Caki2 (cell line): ENCODE measurements around the gene CFP. TPM values are rescaled to one million over a fixed set of nuclear protein-coding genes. Genes with fewer than 3 reads are reported as not detected.
A peak's percentile ranks its signal among the peaks of the same experiment; 100 is the strongest.
"Not testable (repeated sequence)": the region's sequence is repeated elsewhere in the genome, so short reads cannot be mapped to it uniquely, and the experiment has no call there.

Experiments
- DNase-seq: peaks from one replicate; pipeline ENCODE4 v3.0.0-alpha.2; 2015; ENCODE audit warnings: low read depth
- in situ Hi-C: cut with HindIII; loops from 2 replicates; pipeline ENCODE4 v1.10.0; 2016; ENCODE audit warnings: low sequenced_read_pairs, low pct_unique_long_range_greater_than_20kb, mixed read lengths
- total RNA-seq: library from RNA; depleted of rRNA; stranded (reverse); fragments of >200 nt; shearing (Covaris generic); gene quantifications from 2 replicates; pipeline ENCODE4 v1.2.3, GENCODE V29; 2014; ENCODE audit warnings: low replicate concordance; rRNA removed

CFP gene
- not detected in 2 replicates for total RNA-seq

- in situ Hi-C loops: no loop called here
- no peak for DNase-seq
Measured at GRCh38 chrX:47629419-47630200, at the start of gene CFP. CFP (minus strand) TSS chrX:47629930; CDS start chrX:47629844, 86 bp downstream.

GRCh38 chrX:47675959-47676859 is 46.5 kb upstream of the CFP start:
- in situ Hi-C loops, DNase-seq: not testable (repeated sequence)

- DNase-seq: no peak
- in situ Hi-C loops: no loop called here
Measured at GRCh38 chrX:47674776-47675175, 45.0 kb upstream of the CFP start.

- in situ Hi-C loops, DNase-seq: not testable (repeated sequence)
Measured at GRCh38 chrX:47665797-47666196, 36.1 kb upstream of the CFP start.

- no peak for DNase-seq
- in situ Hi-C loops: no loop called here
Measured at GRCh38 chrX:47664737-47665136, 35.0 kb upstream of the CFP start.

GRCh38 chrX:47662144-47662657 is 32.5 kb upstream of the CFP start:
- peak; percentile 78 for DNase-seq
- in situ Hi-C loops: no loop called here

GRCh38 chrX:47661539-47661938 is 31.8 kb upstream of the CFP start:
- in situ Hi-C loops: no loop called here
- no peak for DNase-seq

- in situ Hi-C loops: no loop called here
- DNase-seq: no peak
Measured at GRCh38 chrX:47659421-47659726, 29.6 kb upstream of the CFP start.

- in situ Hi-C loops: no loop called here
- DNase-seq: peak; percentile 95
Measured at GRCh38 chrX:47658684-47659420, 29.1 kb upstream of the CFP start, which contains the start of gene UXT. UXT (minus strand) TSS chrX:47659180; CDS start chrX:47658927, 253 bp downstream.

GRCh38 chrX:47658301-47658683 is 28.6 kb upstream of the CFP start:
- in situ Hi-C loops: no loop called here
- DNase-seq: no peak

- in situ Hi-C loops: no loop called here
- DNase-seq: no peak
Measured at GRCh38 chrX:47651043-47651905, 21.5 kb upstream of the CFP start.

GRCh38 chrX:47650164-47651042 is 20.7 kb upstream of the CFP start, which contains the start of gene ELK1:
ELK1 (minus strand) TSS chrX:47650563; CDS start chrX:47641441, 9,122 bp downstream.
- DNase-seq: peak; percentile 98
- in situ Hi-C loops: no loop called here

GRCh38 chrX:47649781-47650163 is 20.0 kb upstream of the CFP start:
- in situ Hi-C loops: no loop called here
- DNase-seq: no peak

- DNase-seq: no peak
- in situ Hi-C loops: no loop called here
Measured at GRCh38 chrX:47649271-47649670, 19.5 kb upstream of the CFP start.

GRCh38 chrX:47648376-47648775 is 18.6 kb upstream of the CFP start:
- in situ Hi-C loops: no loop called here
- DNase-seq: no peak

- no peak for DNase-seq
- in situ Hi-C loops: no loop called here
Measured at GRCh38 chrX:47646636-47647035, 16.9 kb upstream of the CFP start.

- in situ Hi-C loops: no loop called here
- no peak for DNase-seq
Measured at GRCh38 chrX:47645530-47645929, 15.8 kb upstream of the CFP start.
